Activated naive CD4-positive, alpha-beta T cell treated with anti-CD3 and anti-CD28 coated beads, Interleukin-2, amount 10 ng/mL, durations not matched to agents 5 hours and 36 hours (primary cell): ENCODE measurements around the gene CD180. TPM values are rescaled to one million over a fixed set of nuclear protein-coding genes. Genes with fewer than 3 reads are reported as not detected.

Experiments used
- total RNA-seq, 2 experiments: library from RNA; stranded (reverse); gene quantifications; one replicate each; pipeline ENCODE4 v1.2.3, GENCODE V29; 2021

Gene CD180
- total RNA-seq: under 1 TPM; 0.48 to 0.65 TPM

DNA sequence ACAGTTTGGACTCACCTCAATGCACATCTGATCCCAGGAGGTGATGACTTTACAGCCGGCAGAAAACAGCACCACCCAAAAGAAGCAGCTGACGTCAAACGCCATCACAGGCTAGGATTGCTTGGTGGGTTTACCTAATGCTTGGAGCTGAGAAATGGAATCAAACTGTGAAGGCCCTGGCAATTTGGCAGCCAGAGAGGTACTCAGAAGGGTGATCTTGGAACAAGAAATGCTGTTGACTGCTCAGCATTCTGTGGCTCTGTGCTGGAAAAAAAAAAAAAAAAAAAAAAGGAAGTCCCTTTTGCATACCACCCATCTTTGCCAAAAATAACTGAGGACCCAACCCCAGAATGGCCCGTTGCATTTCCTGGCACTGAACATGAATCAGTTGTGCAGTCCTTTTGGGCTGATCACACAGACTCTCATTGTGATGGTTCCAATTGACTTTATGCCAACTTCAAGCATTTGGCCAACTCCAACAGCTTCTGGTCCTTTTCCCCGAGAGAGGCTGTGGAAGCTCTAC is at the start of gene CD180:
CD180 (minus strand) TSS at position 263 of the 523 bp plus-strand sequence; CDS start at position 105, 158 bp downstream.

